Stimulated activated CD4-positive, alpha-beta T cell treated with anti-CD3 and anti-CD28 coated beads, TNF-alpha, amount 100 ng/mL, for 4 hours (primary cell): ENCODE measurements around the gene ADAMTSL5.
"Not testable (repeated sequence)": the region's sequence is repeated elsewhere in the genome, so short reads cannot be mapped to it uniquely, and the experiment has no call there.

Experiments
- DNase-seq, 3 experiments: peaks; one replicate each; pipeline ENCODE4 v3.0.0-alpha.2; 2020; ENCODE audit warnings: low read depth in 3 of 3

ADAMTSL5 gene

GRCh38 chr19:1512671-1513498 lies at the start of gene ADAMTSL5:
Gene ADAMTSL5 (minus strand): TSS chr19:1513019. CDS start chr19:1510943, 2,076 bp downstream.
- DNase-seq: peak; percentile 35 to 52 (median 42)

- no peak for DNase-seq
These were observed 48.5 kb upstream of the ADAMTSL5 start for GRCh38 chr19:1561236-1561842.

- DNase-seq: no peak
These were observed 47.6 kb upstream of the ADAMTSL5 start for GRCh38 chr19:1560286-1560882.

GRCh38 chr19:1558552-1558951 lies 45.7 kb upstream of the ADAMTSL5 start:
- DNase-seq: no peak

GRCh38 chr19:1556390-1557070 lies 43.7 kb upstream of the ADAMTSL5 start:
- no peak for DNase-seq

GRCh38 chr19:1555487-1556389 lies 42.9 kb upstream of the ADAMTSL5 start:
- no peak for DNase-seq

- DNase-seq: no peak
These were observed 42.1 kb upstream of the ADAMTSL5 start for GRCh38 chr19:1554968-1555367.

- DNase-seq: no peak
These were observed 40.6 kb upstream of the ADAMTSL5 start for GRCh38 chr19:1553415-1553814.

- no peak for DNase-seq
These were observed 38.5 kb upstream of the ADAMTSL5 start for GRCh38 chr19:1551068-1552040.

- DNase-seq: no peak
These were observed 36.6 kb upstream of the ADAMTSL5 start for GRCh38 chr19:1549332-1549945.

GRCh38 chr19:1540365-1540925 lies 27.6 kb upstream of the ADAMTSL5 start:
- DNase-seq: no peak

GRCh38 chr19:1539749-1540148 lies 26.9 kb upstream of the ADAMTSL5 start:
- not testable (repeated sequence) for DNase-seq

- no peak for DNase-seq
These were observed 26.2 kb upstream of the ADAMTSL5 start for GRCh38 chr19:1538978-1539377.

- DNase-seq: not testable (repeated sequence)
These were observed 22.9 kb upstream of the ADAMTSL5 start for GRCh38 chr19:1535699-1536098.

GRCh38 chr19:1534972-1535371 lies 22.2 kb upstream of the ADAMTSL5 start:
- DNase-seq: no peak

- DNase-seq: no peak
These were observed 20.8 kb upstream of the ADAMTSL5 start for GRCh38 chr19:1533510-1534150.

- DNase-seq: no peak
These were observed 19.2 kb upstream of the ADAMTSL5 start for GRCh38 chr19:1532003-1532402.

- no peak for DNase-seq
These were observed 18.8 kb upstream of the ADAMTSL5 start for GRCh38 chr19:1531587-1531986.

- DNase-seq: not testable (repeated sequence)
These were observed 18.0 kb upstream of the ADAMTSL5 start for GRCh38 chr19:1530856-1531255.
